Heart left ventricle (tissue), 13 donors: ENCODE results near the gene SGIP1.

Experiments
- CTCF ChIP-seq, 12 donors: fragments of 200-600 bp; sonication (generic) in 4 of 12; IDR thresholded peaks; one replicate each; pipeline versions ENCODE4 v1.5.0 to v1.8.0; 2018 to 2022; ENCODE audit warnings: antibody characterized with exemption in 12 of 12, mild to moderate bottlenecking in 5 of 12
- POLR2A ChIP-seq, 2 donors: fragments of 450-650 bp; IDR thresholded peaks; one replicate each; pipeline ENCODE4 v1.6.1; 2017; ENCODE audit warnings: antibody characterized with exemption in 2 of 2, mild to moderate bottlenecking in 2 of 2, moderate library complexity in 2 of 2
- donor health status: ischemic (EF 13 %, LVEDD 7.1; RV severe dilation, severe dysfunction).
- donor health status: DM: no; HTN: yes; CAD: no.
- donor health status: DM: no; HTN: no; CAD: no.
- donor health status: ischemic (EF 25% LVEDD 6.9; RV normal size, moderate dysfunction).
- donor health status: ischemic (EF 25% LVEDD 5.7; RV mildly dilated, moderate dysfunction).
- donor health status: ischemic (EF 35%, LVEDD 5.7; RV mildly dilated, moderate dysfunction).
- donor health status: nonischemic (EF 11% LVEDD 7.7; RV severe dilation, severe dysfunction).
- donor health status: DM: yes; HTN: yes; CAD: no.
- donor health status: PGD.
- donor health status: ischemic (EF 29% LVEDD 5.4; RV normal size, mild dysfunction).
- donor health status: nonischemic (EF 23%, LVEDD 6.1; RV moderate dilation, normal function).

- TF ChIP-seq CTCF (IDR thresholded peaks at IDR 0.05) (no peak), POLR2A (IDR thresholded peaks at IDR 0.05) (no peak)
Measured at GRCh38 chr1:66525086-66525485, 8.9 kb upstream of the SGIP1 start.
